ENCODE data around the gene FAM81B. TPM values are rescaled to one million over a fixed set of nuclear protein-coding genes. Genes with fewer than 3 reads are reported as not detected.

FAM81B gene
- not detected in 2 replicates for total RNA-seq

GRCh38 chr5:95390812-95391492 is at the start of gene FAM81B:
Gene FAM81B, plus strand, starts transcription at chr5:95391366. Its CDS starts 24 bp downstream, at chr5:95391390.

Other genes with a start within 250 kb of the FAM81B start
- 1.3 and 11.0 TPM in 2 replicates for gene MCTP1, start 106.3 kb upstream of the FAM81B start, total RNA-seq
- 148 and 161 TPM in 2 replicates for gene SKIC3, start 163.6 kb downstream of the FAM81B start, total RNA-seq
- gene ARSK, start 163.7 kb downstream of the FAM81B start, total RNA-seq = 15.0 and 28.6 TPM in 2 replicates
- gene GPR150, start 228.7 kb downstream of the FAM81B start, total RNA-seq = 0.40 and 0.46 TPM in 2 replicates